Measurements from ENCODE around the gene RNF31.
"Not testable (repeated sequence)": the region's sequence is repeated elsewhere in the genome, so short reads cannot be mapped to it uniquely, and the experiment has no call there.

RNF31 gene

GRCh38 chr14:24198814-24199524 lies 51.7 kb downstream of the RNF31 start:
- no peak for DNase-seq (ENCODE audit: low spot score)
- in situ Hi-C loops (cut with MboI; ENCODE audit: low sequenced_read_pairs, unreplicated experiment) = no loop called here
- TF ChIP-seq CTCF (IDR thresholded peaks at IDR 0.05; ENCODE audit: borderline replicate concordance, control extremely low read depth, extremely low read depth, insufficient read depth, missing control alignments) = no peak

- in situ Hi-C loops (cut with MboI; ENCODE audit: low sequenced_read_pairs, unreplicated experiment); DNase-seq (ENCODE audit: low spot score): not testable (repeated sequence)
Measured at GRCh38 chr14:24202538-24202937, 55.2 kb downstream of the RNF31 start.

- DNase-seq (ENCODE audit: low spot score); in situ Hi-C loops (cut with MboI; ENCODE audit: low sequenced_read_pairs, unreplicated experiment): not testable (repeated sequence)
Measured at GRCh38 chr14:24203249-24203886, 56.1 kb downstream of the RNF31 start.

- no peak for TF ChIP-seq CTCF (IDR thresholded peaks at IDR 0.05; ENCODE audit: borderline replicate concordance, control extremely low read depth, extremely low read depth, insufficient read depth, missing control alignments)
- in situ Hi-C loops (cut with MboI; ENCODE audit: low sequenced_read_pairs, unreplicated experiment) = no loop called here
- no peak for DNase-seq (ENCODE audit: low spot score)
Measured at GRCh38 chr14:24204163-24205146, 57.2 kb downstream of the RNF31 start.

- DNase-seq (ENCODE audit: low spot score) = no peak
- TF ChIP-seq CTCF (IDR thresholded peaks at IDR 0.05; ENCODE audit: borderline replicate concordance, control extremely low read depth, extremely low read depth, insufficient read depth, missing control alignments) = no peak
- in situ Hi-C loops (cut with MboI; ENCODE audit: low sequenced_read_pairs, unreplicated experiment) = no loop called here
Measured at GRCh38 chr14:24206260-24207103, 59.2 kb downstream of the RNF31 start.

- in situ Hi-C loops (cut with MboI; ENCODE audit: low sequenced_read_pairs, unreplicated experiment) = no loop called here
- no peak for TF ChIP-seq CTCF (IDR thresholded peaks at IDR 0.05; ENCODE audit: borderline replicate concordance, control extremely low read depth, extremely low read depth, insufficient read depth, missing control alignments)
- DNase-seq (ENCODE audit: low spot score) = no peak
Measured at GRCh38 chr14:24207104-24207551, 59.8 kb downstream of the RNF31 start.

- no peak for TF ChIP-seq CTCF (IDR thresholded peaks at IDR 0.05; ENCODE audit: borderline replicate concordance, control extremely low read depth, extremely low read depth, insufficient read depth, missing control alignments)
- in situ Hi-C loops (cut with MboI; ENCODE audit: low sequenced_read_pairs, unreplicated experiment) = no loop called here
- DNase-seq (ENCODE audit: low spot score) = no peak
Measured at GRCh38 chr14:24207625-24208024, 60.3 kb downstream of the RNF31 start.
